Measurements from ENCODE around the gene GFM1.

- no peak for TF ChIP-seq POLR2A (IDR thresholded peaks at IDR 0.05)
- TF ChIP-seq, protein P1, sequence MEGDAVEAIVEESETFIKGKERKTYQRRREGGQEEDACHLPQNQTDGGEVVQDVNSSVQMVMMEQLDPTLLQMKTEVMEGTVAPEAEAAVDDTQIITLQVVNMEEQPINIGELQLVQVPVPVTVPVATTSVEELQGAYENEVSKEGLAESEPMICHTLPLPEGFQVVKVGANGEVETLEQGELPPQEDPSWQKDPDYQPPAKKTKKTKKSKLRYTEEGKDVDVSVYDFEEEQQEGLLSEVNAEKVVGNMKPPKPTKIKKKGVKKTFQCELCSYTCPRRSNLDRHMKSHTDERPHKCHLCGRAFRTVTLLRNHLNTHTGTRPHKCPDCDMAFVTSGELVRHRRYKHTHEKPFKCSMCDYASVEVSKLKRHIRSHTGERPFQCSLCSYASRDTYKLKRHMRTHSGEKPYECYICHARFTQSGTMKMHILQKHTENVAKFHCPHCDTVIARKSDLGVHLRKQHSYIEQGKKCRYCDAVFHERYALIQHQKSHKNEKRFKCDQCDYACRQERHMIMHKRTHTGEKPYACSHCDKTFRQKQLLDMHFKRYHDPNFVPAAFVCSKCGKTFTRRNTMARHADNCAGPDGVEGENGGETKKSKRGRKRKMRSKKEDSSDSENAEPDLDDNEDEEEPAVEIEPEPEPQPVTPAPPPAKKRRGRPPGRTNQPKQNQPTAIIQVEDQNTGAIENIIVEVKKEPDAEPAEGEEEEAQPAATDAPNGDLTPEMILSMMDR (IDR thresholded peaks at IDR 0.05), result no peak
Observed at GRCh38 chr3:158712443-158712842, 68.1 kb downstream of the GFM1 start.
